Activated CD4-positive, alpha-beta memory T cell treated with anti-CD3 and anti-CD28 coated beads, Interleukin-2, amount 10 ng/mL, durations not matched to agents 7 days and 5 days (primary cell): ENCODE measurements around the gene VPS45. TPM values are rescaled to one million over a fixed set of nuclear protein-coding genes. Genes with fewer than 3 reads are reported as not detected.

Experiments used
- CTCF ChIA-PET: fragments of 350-600 bp; sonication (Branson Sonifier 250); formaldehyde crosslinking; loops from one replicate; lab custom pipeline; 2021; ENCODE audit warnings: antibody characterized with exemption, inconsistent platforms; lab: Charles Lee
- POLR2A ChIA-PET: fragments of 350-600 bp; sonication (Branson Sonifier 250); formaldehyde crosslinking; loops from one replicate; lab custom pipeline; 2021; ENCODE audit warnings: antibody characterized with exemption; lab: Charles Lee
- DNase-seq: peaks from one replicate; pipeline ENCODE4 v3.0.0-alpha.2; 2020
- H3K27ac Mint-ChIP-seq: one replicate; pipeline ENCODE4 v1.8.0; 2021; ENCODE audit warnings: mild to moderate bottlenecking, mixed read lengths
- H3K27me3 Mint-ChIP-seq: one replicate; pipeline ENCODE4 v1.8.0; 2021; ENCODE audit warnings: mixed read lengths
- H3K36me3 Mint-ChIP-seq: one replicate; pipeline ENCODE4 v1.8.0; 2021; ENCODE audit warnings: low read depth, mixed read lengths
- H3K4me1 Mint-ChIP-seq: one replicate; pipeline ENCODE4 v1.8.0; 2021; ENCODE audit warnings: mixed read lengths
- H3K4me3 Mint-ChIP-seq: one replicate; pipeline ENCODE4 v1.8.0; 2021; ENCODE audit warnings: mild to moderate bottlenecking, mixed read lengths
- H3K9me3 Mint-ChIP-seq: one replicate; pipeline ENCODE4 v1.8.0; 2021; ENCODE audit warnings: mixed read lengths
- total RNA-seq, 2 experiments: library from RNA; stranded (reverse); gene quantifications; one replicate each; pipeline ENCODE4 v1.2.3, GENCODE V29; 2021

The VPS45 gene
- total RNA-seq, 2 experiments from 2014 or later: 35.4 to 39.0 TPM

- peak; percentile 84 for DNase-seq
- peaks cover 71% of the 10 kb centered on the region for H3K4me1 Mint-ChIP-seq
- H3K4me3 Mint-ChIP-seq: peak overlapping the region; percentile 86
- peak overlapping the region; percentile 93 for H3K27ac Mint-ChIP-seq
- CTCF ChIA-PET: interaction anchor here (0.5 to 2.1 kb wide), 5 partner anchors 14 to 263 kb away, joined by 4 to 11 read pairs (median 6); no protein-coding TSS in a partner anchor
- no peaks in the 10 kb centered on the region for H3K9me3 Mint-ChIP-seq
- POLR2A ChIA-PET: interaction anchor here (1.0 to 6.9 kb wide), 11 partner anchors 10 to 265 kb away, joined by 3 to 68 read pairs (median 7); partner anchors contain the start of gene VPS45
- H3K36me3 Mint-ChIP-seq: peaks cover 64% of the 10 kb centered on the region
- peaks cover 1% of the 10 kb centered on the region for H3K27me3 Mint-ChIP-seq
Observed at GRCh38 chr1:150151291-150152181, 84.0 kb downstream of the VPS45 start.

GRCh38 chr1:150152182-150152536 is 84.6 kb downstream of the VPS45 start:
- Mint-ChIP-seq H3K27me3 (peaks cover 1% of the 10 kb centered on the region), H3K36me3 (peaks cover 64% of the 10 kb centered on the region), H3K4me1 (peaks cover 70% of the 10 kb centered on the region), H3K27ac (peak overlapping the region; percentile 93), H3K4me3 (peak overlapping the region; percentile 86), H3K9me3 (no peaks in the 10 kb centered on the region)
- ChIA-PET POLR2A (interaction anchor here (1.0 to 6.9 kb wide), 10 partner anchors 9 to 266 kb away, joined by 3 to 68 read pairs (median 10); partner anchors contain the start of gene VPS45), CTCF (interaction anchor here (1.0 to 2.1 kb wide), 2 partner anchors 13 to 78 kb away, joined by 4 to 11 read pairs; no protein-coding TSS in a partner anchor)
- no peak for DNase-seq

- DNase-seq: no peak
- no peaks in the 10 kb centered on the region for H3K9me3 Mint-ChIP-seq
- ChIA-PET CTCF (interaction anchor here (0.9 to 2.1 kb wide), 3 partner anchors 13 to 79 kb away, joined by 3 to 11 read pairs (median 3); no protein-coding TSS in a partner anchor), POLR2A (interaction anchor here (0.6 to 6.9 kb wide), 9 partner anchors 8 to 267 kb away, joined by 3 to 68 read pairs (median 7); a partner anchor contains a TSS)
- H3K36me3 Mint-ChIP-seq: peaks cover 71% of the 10 kb centered on the region
- peak overlapping the region; percentile 78 for H3K27ac Mint-ChIP-seq
- H3K4me1 Mint-ChIP-seq: peaks cover 73% of the 10 kb centered on the region
- H3K4me3 Mint-ChIP-seq: peak overlapping the region; percentile 44
- peaks cover 1% of the 10 kb centered on the region for H3K27me3 Mint-ChIP-seq
Observed at GRCh38 chr1:150152772-150153456, 85.3 kb downstream of the VPS45 start.

- Mint-ChIP-seq H3K4me1 (peaks cover 71% of the 10 kb centered on the region), H3K36me3 (peaks cover 82% of the 10 kb centered on the region), H3K4me3 (no peak overlapping the region), H3K9me3 (no peaks in the 10 kb centered on the region), H3K27ac (no peak overlapping the region), H3K27me3 (no peaks in the 10 kb centered on the region)
- no peak for DNase-seq
- ChIA-PET POLR2A (interaction anchor here (1.2 to 6.9 kb wide), 2 partner anchors 10 to 44 kb away, joined by 3 to 63 read pairs; no protein-coding TSS in a partner anchor), CTCF (no interaction called here)
Observed at GRCh38 chr1:150154143-150154542, 86.6 kb downstream of the VPS45 start.

DNA sequence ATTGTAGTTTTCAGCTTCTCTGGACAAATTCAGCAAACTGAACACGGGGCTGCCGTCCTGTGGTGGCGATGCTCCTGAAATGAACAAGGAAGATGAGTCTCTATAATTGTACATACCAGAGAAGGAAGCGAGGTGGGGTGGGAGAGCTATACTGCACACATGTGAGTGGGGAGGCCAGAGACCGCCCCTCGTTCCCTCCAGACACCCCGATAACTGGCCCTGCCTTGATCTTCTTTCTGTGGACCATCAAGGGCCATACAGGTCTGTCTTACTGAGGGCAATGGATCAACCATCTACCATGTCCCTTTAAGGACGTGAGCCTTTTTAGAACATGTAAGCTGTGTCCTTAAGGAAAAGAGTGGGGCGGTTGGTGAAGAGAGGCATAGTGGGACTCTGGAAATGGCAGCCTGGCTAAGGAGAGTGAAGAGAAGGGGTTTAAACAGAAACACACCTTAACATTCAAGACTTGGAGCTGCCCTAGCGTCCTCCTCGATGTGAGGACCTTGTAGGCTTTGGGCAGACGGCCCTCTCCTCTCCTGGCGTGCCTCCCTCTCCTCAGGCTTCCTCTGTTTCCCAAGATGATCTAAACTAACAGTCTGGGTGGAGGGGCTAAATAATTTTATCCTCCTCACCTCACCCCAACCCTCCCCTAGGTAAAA is 88.0 kb downstream of the VPS45 start:
- H3K27me3 Mint-ChIP-seq: no peaks in the 10 kb centered on the region
- H3K4me3 Mint-ChIP-seq: no peak overlapping the region
- peaks cover 82% of the 10 kb centered on the region for H3K4me1 Mint-ChIP-seq
- H3K36me3 Mint-ChIP-seq: peaks cover 90% of the 10 kb centered on the region
- no peaks in the 10 kb centered on the region for H3K9me3 Mint-ChIP-seq
- ChIA-PET CTCF (interaction anchor here (1.6 kb wide), 1 partner anchor 31 kb away, joined by 4 read pairs; no protein-coding TSS in a partner anchor), POLR2A (interaction anchor here (1.1 to 1.4 kb wide), 2 partner anchors 13 to 268 kb away, joined by 4 to 5 read pairs; a partner anchor contains a TSS)
- H3K27ac Mint-ChIP-seq: peak overlapping the region; percentile 45
- DNase-seq: no peak

GRCh38 chr1:150156868-150157603 is 89.5 kb downstream of the VPS45 start:
- no peak overlapping the region for H3K4me3 Mint-ChIP-seq
- no peaks in the 10 kb centered on the region for H3K27me3 Mint-ChIP-seq
- H3K9me3 Mint-ChIP-seq: no peaks in the 10 kb centered on the region
- no peak for DNase-seq
- ChIA-PET CTCF (interaction anchor here (1.6 to 16.1 kb wide), 3 partner anchors 9 to 82 kb away, joined by 5 to 225 read pairs (median 11); no protein-coding TSS in a partner anchor), POLR2A (interaction anchor here (1.2 to 2.0 kb wide), 5 partner anchors 9 to 84 kb away, joined by 3 to 6 read pairs (median 4); no protein-coding TSS in a partner anchor)
- peaks cover 81% of the 10 kb centered on the region for H3K36me3 Mint-ChIP-seq
- peaks cover 86% of the 10 kb centered on the region for H3K4me1 Mint-ChIP-seq
- H3K27ac Mint-ChIP-seq: no peak overlapping the region

DNA sequence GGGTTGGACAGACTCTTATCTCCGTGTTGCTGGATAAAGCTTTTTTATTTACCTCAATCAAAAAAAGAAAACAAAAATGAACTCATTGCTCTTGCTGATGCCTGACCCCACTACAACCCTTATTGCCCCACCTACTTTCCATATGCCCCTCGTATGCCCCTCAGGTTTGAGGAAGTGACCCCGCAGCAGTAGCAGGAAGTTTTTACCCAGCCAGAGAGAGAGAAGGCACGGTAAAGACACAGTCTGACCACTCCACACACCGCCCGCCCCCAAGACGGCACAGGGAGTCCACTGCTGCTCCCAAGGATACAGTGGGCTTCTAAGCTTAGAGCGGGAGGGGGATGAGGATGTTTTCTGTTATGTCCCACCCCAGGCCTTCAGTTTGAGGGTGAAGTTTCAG is 92.0 kb downstream of the VPS45 start:
- no peak overlapping the region for H3K4me3 Mint-ChIP-seq
- H3K27ac Mint-ChIP-seq: peak overlapping the region; percentile 8

GRCh38 chr1:150160964-150161621 is 93.5 kb downstream of the VPS45 start:
- H3K27me3 Mint-ChIP-seq: no peaks in the 10 kb centered on the region
- H3K36me3 Mint-ChIP-seq: peaks cover 45% of the 10 kb centered on the region
- POLR2A ChIA-PET: interaction anchor here (0.6 to 4.3 kb wide), 11 partner anchors 9 to 1383 kb away, joined by 3 to 47 read pairs (median 6); partner anchors contain the start of genes PLEKHO1 and VPS45
- CTCF ChIA-PET: interaction anchor here (1.1 to 16.1 kb wide), 7 partner anchors 11 to 92 kb away, joined by 3 to 225 read pairs (median 5); partner anchors contain the start of genes PLEKHO1 and VPS45
- peak overlapping the region; percentile 56 for H3K27ac Mint-ChIP-seq
- no peak for DNase-seq
- no peak overlapping the region for H3K4me3 Mint-ChIP-seq
- H3K9me3 Mint-ChIP-seq: no peaks in the 10 kb centered on the region
- H3K4me1 Mint-ChIP-seq: peaks cover 80% of the 10 kb centered on the region

More for the DNA sequence above, 92.0 kb downstream of the VPS45 start:
- POLR2A ChIA-PET: interaction anchor here (0.7 to 4.3 kb wide), 8 partner anchors 9 to 272 kb away, joined by 3 to 47 read pairs (median 4); partner anchors contain the start of gene PLEKHO1
- CTCF ChIA-PET: interaction anchor here (0.9 to 16.1 kb wide), 4 partner anchors 9 to 197 kb away, joined by 3 to 225 read pairs (median 32); no protein-coding TSS in a partner anchor
- Mint-ChIP-seq H3K4me1 (peaks cover 77% of the 10 kb centered on the region), H3K9me3 (no peaks in the 10 kb centered on the region), H3K36me3 (peaks cover 61% of the 10 kb centered on the region), H3K27me3 (no peaks in the 10 kb centered on the region)
- no peak for DNase-seq

- peaks cover 37% of the 10 kb centered on the region for H3K36me3 Mint-ChIP-seq
- POLR2A ChIA-PET: interaction anchor here (0.5 to 4.3 kb wide), 10 partner anchors 9 to 275 kb away, joined by 3 to 47 read pairs (median 6); partner anchors contain the start of genes PLEKHO1 and VPS45
- peaks cover 2% of the 10 kb centered on the region for H3K27me3 Mint-ChIP-seq
- H3K4me3 Mint-ChIP-seq: no peak overlapping the region
- no peak for DNase-seq
- H3K27ac Mint-ChIP-seq: no peak overlapping the region
- peaks cover 74% of the 10 kb centered on the region for H3K4me1 Mint-ChIP-seq
- H3K9me3 Mint-ChIP-seq: no peaks in the 10 kb centered on the region
- CTCF ChIA-PET: interaction anchor here (0.8 to 16.1 kb wide), 10 partner anchors 12 to 272 kb away, joined by 3 to 225 read pairs (median 4); partner anchors contain the start of genes PLEKHO1 and VPS45
Observed at GRCh38 chr1:150161747-150162581, 94.4 kb downstream of the VPS45 start.

- H3K4me1 Mint-ChIP-seq: peaks cover 68% of the 10 kb centered on the region
- POLR2A ChIA-PET: interaction anchor here (0.5 to 4.3 kb wide), 9 partner anchors 12 to 275 kb away, joined by 3 to 47 read pairs (median 6); partner anchors contain the start of genes PLEKHO1 and VPS45
Observed at GRCh38 chr1:150162582-150162861, 94.9 kb downstream of the VPS45 start.

More at GRCh38 chr1:150162582-150162861, 94.9 kb downstream of the VPS45 start:
- Mint-ChIP-seq H3K4me3 (no peak overlapping the region), H3K27ac (no peak overlapping the region), H3K36me3 (peaks cover 31% of the 10 kb centered on the region), H3K27me3 (peaks cover 2% of the 10 kb centered on the region), H3K9me3 (no peaks in the 10 kb centered on the region)
- CTCF ChIA-PET: interaction anchor here (0.8 to 16.1 kb wide), 8 partner anchors 13 to 273 kb away, joined by 3 to 225 read pairs (median 5); partner anchors contain the start of genes PLEKHO1 and VPS45
- no peak for DNase-seq
